HEK293 (cell line): ENCODE measurements around the gene C1orf35.

Source experiments
- CTCF ChIA-PET: fragments of 350-600 bp; formaldehyde crosslinking; extraction: SDS; loops from one replicate; lab custom pipeline; 2021; ENCODE audit warnings: antibody characterized with exemption; lab: Yijun Ruan, JAX
- POLR2A ChIA-PET: fragments of 300-600 bp; formaldehyde crosslinking; extraction: SDS; loops from one replicate; lab custom pipeline; 2020; ENCODE audit warnings: antibody characterized with exemption, inconsistent platforms; lab: Yijun Ruan, JAX
- H3K27ac ChIP-seq: fragments of 200-500 bp; sonication (Bioruptor generic); 2 replicates; pipeline ENCODE4 v1.5.1; 2014; ENCODE audit warnings: low read depth, low read length, control low read depth, inconsistent platforms; ENCODE audit errors: extremely low read depth
- H3K36me3 ChIP-seq, 2 experiments: fragments of 200-500 bp in 1 of 2; sonication (Bioruptor generic) in 1 of 2; 1 replicate in 1 of 2; 2 replicates in 1 of 2; pipeline ENCODE4 v1.5.1; 2014 to 2017; ENCODE audit warnings: inconsistent platforms in 2 of 2, low read length in 2 of 2; ENCODE audit not compliant: control insufficient read depth in 2 of 2, insufficient read depth in 1 of 2
- H3K4me1 ChIP-seq: fragments of 200-500 bp; sonication (Bioruptor generic); 2 replicates; pipeline ENCODE4 v1.5.1; 2014; ENCODE audit warnings: mild to moderate bottlenecking, low read length, inconsistent platforms; ENCODE audit not compliant: control insufficient read depth, insufficient read depth
- H3K4me3 ChIP-seq: 2 replicates; pipeline ENCODE4 v1.5.1; 2011; ENCODE audit warnings: low read depth, mild to moderate bottlenecking, control low read depth, low read length, moderate library complexity
- H3K9me3 ChIP-seq: fragments of 200-500 bp; sonication (Bioruptor generic); 2 replicates; pipeline ENCODE4 v1.5.1; 2014; ENCODE audit warnings: low read depth, low read length, inconsistent platforms; ENCODE audit not compliant: control insufficient read depth, insufficient read depth
- KLF1 ChIP-seq: fragments of 450-650 bp; formaldehyde crosslinking; IDR thresholded peaks from 2 replicates; pipeline ENCODE4 v1.5.1; 2016; ENCODE audit warnings: missing biosample characterization, missing genetic modification characterization
- KLF7 ChIP-seq: fragments of 450-650 bp; formaldehyde crosslinking; IDR thresholded peaks from 2 replicates; pipeline ENCODE4 v1.5.1; 2016; ENCODE audit warnings: missing biosample characterization, missing genetic modification characterization, borderline replicate concordance
- PBX3 ChIP-seq: sonication (generic); formaldehyde crosslinking; IDR thresholded peaks from 2 replicates; pipeline ENCODE4 v1.8.1; 2022; ENCODE audit warnings: mild to moderate bottlenecking, moderate library complexity, missing genetic modification reagents
- RBAK ChIP-seq: fragments of 450-650 bp; formaldehyde crosslinking; IDR thresholded peaks from 2 replicates; pipeline ENCODE4 v1.5.1; 2016; ENCODE audit warnings: missing biosample characterization, missing genetic modification characterization
- SETDB1 ChIP-seq: IDR thresholded peaks from one replicate; pipeline ENCODE4 v1.6.1; 2017; ENCODE audit warnings: mild to moderate bottlenecking, low read length, moderate library complexity, mixed read lengths; ENCODE audit not compliant: insufficient read length
- WT1 ChIP-seq: fragments of 450-650 bp; formaldehyde crosslinking; IDR thresholded peaks from 2 replicates; pipeline ENCODE4 v1.5.1; 2016; ENCODE audit warnings: missing biosample characterization, missing genetic modification characterization
- ZFHX2 ChIP-seq: fragments of 450-650 bp; formaldehyde crosslinking; conservative IDR thresholded peaks from 2 replicates; pipeline ENCODE4 v1.5.1; 2016; ENCODE audit warnings: missing biosample characterization, missing genetic modification characterization
- ZFP3 ChIP-seq: fragments of 450-650 bp; formaldehyde crosslinking; IDR thresholded peaks from 2 replicates; pipeline ENCODE4 v1.5.1; 2016; ENCODE audit warnings: low read depth, missing biosample characterization, missing genetic modification characterization
- ZIC2 ChIP-seq: fragments of 450-650 bp; formaldehyde crosslinking; IDR thresholded peaks from 2 replicates; pipeline ENCODE4 v1.5.1; 2016; ENCODE audit warnings: missing biosample characterization, missing genetic modification characterization
- ZNF24 ChIP-seq: fragments of 450-650 bp; formaldehyde crosslinking; IDR thresholded peaks from 2 replicates; pipeline ENCODE4 v1.5.1; 2016; ENCODE audit warnings: missing biosample characterization, missing genetic modification characterization
- ZNF324 ChIP-seq: fragments of 450-650 bp; formaldehyde crosslinking; IDR thresholded peaks from 2 replicates; pipeline ENCODE4 v1.5.1; 2016; ENCODE audit warnings: missing biosample characterization, missing genetic modification characterization
- ZNF341 ChIP-seq: fragments of 450-650 bp; formaldehyde crosslinking; IDR thresholded peaks from 2 replicates; pipeline ENCODE4; 2016; ENCODE audit warnings: low read depth, missing biosample characterization, missing genetic modification characterization
- ZNF423 ChIP-seq: fragments of 450-650 bp; formaldehyde crosslinking; IDR thresholded peaks from 2 replicates; pipeline ENCODE4 v1.5.1; 2016; ENCODE audit warnings: missing biosample characterization, missing genetic modification characterization
- ZNF501 ChIP-seq: fragments of 450-650 bp; formaldehyde crosslinking; IDR thresholded peaks from 2 replicates; pipeline ENCODE4 v1.5.1; 2016; ENCODE audit warnings: missing biosample characterization, missing genetic modification characterization
- ZNF560 ChIP-seq: fragments of 450-650 bp; formaldehyde crosslinking; IDR thresholded peaks from 2 replicates; pipeline ENCODE4 v1.5.1; 2017; ENCODE audit warnings: missing biosample characterization, missing genetic modification characterization, borderline replicate concordance
- ZNF561 ChIP-seq: fragments of 450-650 bp; IDR thresholded peaks from 2 replicates; pipeline ENCODE4 v1.5.1; 2018; ENCODE audit warnings: missing biosample characterization, missing genetic modification characterization, borderline replicate concordance
- ZNF580 ChIP-seq: fragments of 450-650 bp; formaldehyde crosslinking; IDR thresholded peaks from 2 replicates; pipeline ENCODE4 v1.5.1; 2016; ENCODE audit warnings: missing biosample characterization, missing genetic modification characterization
- ZNF623 ChIP-seq: fragments of 450-650 bp; formaldehyde crosslinking; IDR thresholded peaks from 2 replicates; pipeline ENCODE4 v1.5.1; 2016; ENCODE audit warnings: missing biosample characterization, missing genetic modification characterization
- ZNF670 ChIP-seq: fragments of 450-650 bp; formaldehyde crosslinking; IDR thresholded peaks from 2 replicates; pipeline ENCODE4 v1.5.1; 2016; ENCODE audit warnings: missing biosample characterization, missing genetic modification characterization, low read depth
- ZSCAN16 ChIP-seq: fragments of 450-650 bp; formaldehyde crosslinking; IDR thresholded peaks from 2 replicates; pipeline ENCODE4 v1.5.1; 2016; ENCODE audit warnings: missing biosample characterization, missing genetic modification characterization
- TF ChIP-seq, protein P1 (sequence below): fragments of 450-650 bp; formaldehyde crosslinking; IDR thresholded peaks from 2 replicates; pipeline ENCODE4 v1.5.1; 2016; ENCODE audit warnings: missing biosample characterization, missing genetic modification characterization
- TF ChIP-seq, protein P2 (sequence below): fragments of 450-650 bp; formaldehyde crosslinking; IDR thresholded peaks from 2 replicates; pipeline ENCODE4 v1.5.1; 2017; ENCODE audit warnings: missing biosample characterization, missing genetic modification characterization
- TF ChIP-seq, protein P3 (sequence below): fragments of 450-650 bp; formaldehyde crosslinking; IDR thresholded peaks from 2 replicates; pipeline ENCODE4 v1.5.1; 2016; ENCODE audit warnings: missing biosample characterization, missing genetic modification characterization

The C1orf35 gene

DNA sequence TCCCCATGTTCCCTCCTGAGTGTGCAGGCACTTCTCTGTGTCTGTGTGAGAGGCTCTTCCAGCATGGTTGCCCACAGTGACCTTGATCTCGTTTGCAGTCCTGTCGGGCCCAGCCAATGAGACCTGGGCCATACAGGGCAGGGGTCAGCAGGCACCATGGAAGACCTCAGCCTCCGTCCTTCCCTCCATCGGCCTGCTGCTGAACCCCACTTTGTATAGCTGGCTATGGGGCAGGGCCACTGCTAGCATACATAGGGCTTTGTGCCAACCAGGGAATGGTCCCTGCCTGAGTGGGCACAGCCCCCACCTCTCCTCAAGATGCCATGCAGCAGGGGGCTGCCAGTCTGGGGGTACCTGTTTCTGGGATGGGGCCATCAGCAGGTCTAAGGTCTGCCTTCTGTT lies 3.8 kb downstream of the C1orf35 start:
- no peaks in the 10 kb centered on the region; the same call in 1 of the 2 replicates for H3K4me1 ChIP-seq
- no peak overlapping the region for H3K4me3 ChIP-seq
- ChIA-PET POLR2A (interaction anchor here (0.9 to 4.5 kb wide), 3 partner anchors 12 to 100 kb away, joined by 4 to 21 read pairs (median 7); partner anchors contain the start of gene ARF1), CTCF (interaction anchor here (0.7 to 4.3 kb wide), 3 partner anchors 13 to 100 kb away, joined by 3 to 20 read pairs (median 3); no protein-coding TSS in a partner anchor)
- H3K36me3 ChIP-seq, result peaks cover 6 to 71% of the 10 kb centered on the region in 2 experiments; a peak in 2 of 3 replicates
- no peak overlapping the region for H3K27ac ChIP-seq
- TF ChIP-seq PBX3 (CRISPR knock-in tag) (0 out of 2 replicates have a peak, but pooled peaks have one; percentile 29), WT1 (tag by site-specific recombination) (no peak), ZNF324 (tag by site-specific recombination) (no peak), ZNF561 (tag by site-specific recombination) (no peak), ZSCAN16 (tag by site-specific recombination) (no peak), ZNF560 (no peak), ZFP3 (tag by site-specific recombination) (no peak), ZNF24 (tag by site-specific recombination) (no peak), SETDB1 (no peak), ZNF423 (tag by site-specific recombination) (no peak), ZNF341 (peak; percentile 65), ZFHX2 (tag by site-specific recombination) (no peak), ZIC2 (no peak), ZNF623 (tag by site-specific recombination) (no peak), RBAK (tag by site-specific recombination) (no peak), ZNF670 (tag by site-specific recombination) (no peak), KLF1 (tag by site-specific recombination) (0 out of 2 replicates have a peak, but pooled peaks have one; percentile 25), ZNF580 (tag by site-specific recombination) (no peak)
- TF ChIP-seq, protein P1, sequence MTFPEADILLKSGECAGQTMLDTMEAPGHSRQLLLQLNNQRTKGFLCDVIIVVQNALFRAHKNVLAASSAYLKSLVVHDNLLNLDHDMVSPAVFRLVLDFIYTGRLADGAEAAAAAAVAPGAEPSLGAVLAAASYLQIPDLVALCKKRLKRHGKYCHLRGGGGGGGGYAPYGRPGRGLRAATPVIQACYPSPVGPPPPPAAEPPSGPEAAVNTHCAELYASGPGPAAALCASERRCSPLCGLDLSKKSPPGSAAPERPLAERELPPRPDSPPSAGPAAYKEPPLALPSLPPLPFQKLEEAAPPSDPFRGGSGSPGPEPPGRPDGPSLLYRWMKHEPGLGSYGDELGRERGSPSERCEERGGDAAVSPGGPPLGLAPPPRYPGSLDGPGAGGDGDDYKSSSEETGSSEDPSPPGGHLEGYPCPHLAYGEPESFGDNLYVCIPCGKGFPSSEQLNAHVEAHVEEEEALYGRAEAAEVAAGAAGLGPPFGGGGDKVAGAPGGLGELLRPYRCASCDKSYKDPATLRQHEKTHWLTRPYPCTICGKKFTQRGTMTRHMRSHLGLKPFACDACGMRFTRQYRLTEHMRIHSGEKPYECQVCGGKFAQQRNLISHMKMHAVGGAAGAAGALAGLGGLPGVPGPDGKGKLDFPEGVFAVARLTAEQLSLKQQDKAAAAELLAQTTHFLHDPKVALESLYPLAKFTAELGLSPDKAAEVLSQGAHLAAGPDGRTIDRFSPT (tag by site-specific recombination), result peak; percentile 85
- H3K9me3 ChIP-seq, result no peaks in the 10 kb centered on the region

- Histone ChIP-seq H3K4me3 (no peak overlapping the region), H3K36me3 (peaks cover 6 to 78% of the 10 kb centered on the region in 2 experiments; a peak in 2 of 3 replicates), H3K4me1 (no peaks in the 10 kb centered on the region; the same call in 1 of the 2 replicates), H3K27ac (no peak overlapping the region), H3K9me3 (no peaks in the 10 kb centered on the region)
- POLR2A ChIA-PET, result interaction anchor here (0.9 to 4.5 kb wide), 3 partner anchors 11 to 99 kb away, joined by 3 to 21 read pairs (median 4); partner anchors contain the start of gene ARF1
- CTCF ChIA-PET, result interaction anchor here (0.6 to 4.3 kb wide), 3 partner anchors 20 to 99 kb away, joined by 3 to 20 read pairs (median 3); no protein-coding TSS in a partner anchor
- 0 out of 2 replicates have a peak, but pooled peaks have one; percentile 29 for TF ChIP-seq ZNF501 (tag by site-specific recombination)
- 0 out of 2 replicates have a peak, but pooled peaks have one; percentile 61 for TF ChIP-seq KLF7 (tag by site-specific recombination)
- TF ChIP-seq, protein P1 (tag by site-specific recombination), result peak; percentile 18; the same call in 1 of the 2 replicates
- TF ChIP-seq, protein P2, sequence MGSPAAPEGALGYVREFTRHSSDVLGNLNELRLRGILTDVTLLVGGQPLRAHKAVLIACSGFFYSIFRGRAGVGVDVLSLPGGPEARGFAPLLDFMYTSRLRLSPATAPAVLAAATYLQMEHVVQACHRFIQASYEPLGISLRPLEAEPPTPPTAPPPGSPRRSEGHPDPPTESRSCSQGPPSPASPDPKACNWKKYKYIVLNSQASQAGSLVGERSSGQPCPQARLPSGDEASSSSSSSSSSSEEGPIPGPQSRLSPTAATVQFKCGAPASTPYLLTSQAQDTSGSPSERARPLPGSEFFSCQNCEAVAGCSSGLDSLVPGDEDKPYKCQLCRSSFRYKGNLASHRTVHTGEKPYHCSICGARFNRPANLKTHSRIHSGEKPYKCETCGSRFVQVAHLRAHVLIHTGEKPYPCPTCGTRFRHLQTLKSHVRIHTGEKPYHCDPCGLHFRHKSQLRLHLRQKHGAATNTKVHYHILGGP (tag by site-specific recombination), result no peak
- TF ChIP-seq, protein P3, sequence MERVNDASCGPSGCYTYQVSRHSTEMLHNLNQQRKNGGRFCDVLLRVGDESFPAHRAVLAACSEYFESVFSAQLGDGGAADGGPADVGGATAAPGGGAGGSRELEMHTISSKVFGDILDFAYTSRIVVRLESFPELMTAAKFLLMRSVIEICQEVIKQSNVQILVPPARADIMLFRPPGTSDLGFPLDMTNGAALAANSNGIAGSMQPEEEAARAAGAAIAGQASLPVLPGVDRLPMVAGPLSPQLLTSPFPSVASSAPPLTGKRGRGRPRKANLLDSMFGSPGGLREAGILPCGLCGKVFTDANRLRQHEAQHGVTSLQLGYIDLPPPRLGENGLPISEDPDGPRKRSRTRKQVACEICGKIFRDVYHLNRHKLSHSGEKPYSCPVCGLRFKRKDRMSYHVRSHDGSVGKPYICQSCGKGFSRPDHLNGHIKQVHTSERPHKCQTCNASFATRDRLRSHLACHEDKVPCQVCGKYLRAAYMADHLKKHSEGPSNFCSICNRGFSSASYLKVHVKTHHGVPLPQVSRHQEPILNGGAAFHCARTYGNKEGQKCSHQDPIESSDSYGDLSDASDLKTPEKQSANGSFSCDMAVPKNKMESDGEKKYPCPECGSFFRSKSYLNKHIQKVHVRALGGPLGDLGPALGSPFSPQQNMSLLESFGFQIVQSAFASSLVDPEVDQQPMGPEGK (tag by site-specific recombination), result 0 out of 2 replicates have a peak, but pooled peaks have one; percentile 17
Measured at GRCh38 chr1:228098323-228098931, 4.7 kb downstream of the C1orf35 start.
